GM12891 (cell line): ENCODE data around the gene FANK1.

Experiments used
- POLR2A ChIP-seq: IDR thresholded peaks from 2 replicates; pipeline ENCODE4 v1.6.1; 2011; ENCODE audit warnings: low read depth, low read length, control low read depth
- POLR2AphosphoS5 ChIP-seq: IDR thresholded peaks from 2 replicates; pipeline ENCODE4 v1.6.1; 2011; ENCODE audit warnings: low read depth, low read length, control low read depth
- POU2F2 ChIP-seq: IDR thresholded peaks from 2 replicates; pipeline ENCODE4 v1.6.1; 2011; ENCODE audit warnings: low read depth, mild to moderate bottlenecking, control low read depth, low read length, moderate library complexity
- SPI1 ChIP-seq: IDR thresholded peaks from 2 replicates; pipeline ENCODE4 v1.6.1; 2011; ENCODE audit warnings: low read depth, low read length, control low read depth
- TAF1 ChIP-seq: IDR thresholded peaks from 2 replicates; pipeline ENCODE4 v1.6.1; 2011; ENCODE audit warnings: low read depth, low read length, control low read depth

- TF ChIP-seq POLR2A (no peak), POLR2AphosphoS5 (no peak), TAF1 (no peak), SPI1 (no peak), POU2F2 (no peak)
Observed at GRCh38 chr10:126042354-126042753, 146.0 kb downstream of the FANK1 start.
